C4-2B (cell line): ENCODE measurements around the gene SYCE3.

Experiments
- CTCF ChIP-seq: fragments of 450-650 bp; conservative IDR thresholded peaks from 2 replicates; pipeline ENCODE4 v1.5.1; 2017; ENCODE audit warnings: mild to moderate bottlenecking
- ZFX ChIP-seq: fragments of 450-650 bp; IDR thresholded peaks from 2 replicates; pipeline ENCODE4 v1.6.1; 2017

- TF ChIP-seq CTCF (no peak), ZFX (no peak)
These were observed 8.1 kb upstream of the SYCE3 start for GRCh38 chr22:50570861-50571260.
